Effector memory CD8-positive, alpha-beta T cell (primary cell): ENCODE results near the gene DPH6.
"Not testable (repeated sequence)": the region's sequence is repeated elsewhere in the genome, so short reads cannot be mapped to it uniquely, and the experiment has no call there.

Source experiments
- ATAC-seq: fragments of 150-1000 bp; cut with Tn5 transposase; replicated peaks from 2 replicates; pipeline ENCODE4 v1.10.0; 2021; ENCODE audit warnings: mild to moderate bottlenecking, moderate library complexity
- DNase-seq, 3 experiments: peaks; one replicate each; pipeline ENCODE4 v3.0.0; 2021
- H3K27ac Mint-ChIP-seq, 2 donors: one replicate each; pipeline ENCODE4 v1.8.0; 2022; ENCODE audit warnings: mild to moderate bottlenecking in 2 of 2, mixed read lengths in 2 of 2, moderate library complexity in 2 of 2
- H3K27me3 Mint-ChIP-seq, 2 donors: one replicate each; pipeline ENCODE4 v1.8.0; 2022; ENCODE audit warnings: mixed read lengths in 2 of 2
- H3K36me3 Mint-ChIP-seq: one replicate; pipeline ENCODE4 v1.8.0; 2022; ENCODE audit warnings: mild to moderate bottlenecking, moderate library complexity, mixed read lengths; ENCODE audit not compliant: insufficient read depth
- H3K4me1 Mint-ChIP-seq, 2 donors: one replicate each; pipeline ENCODE4 v1.8.0; 2022; ENCODE audit warnings: low read depth in 2 of 2, mixed read lengths in 2 of 2
- H3K4me3 Mint-ChIP-seq, 2 donors: one replicate each; pipeline ENCODE4 v1.8.0; 2022; ENCODE audit warnings: mild to moderate bottlenecking in 2 of 2, mixed read lengths in 2 of 2, moderate library complexity in 2 of 2
- H3K9me3 Mint-ChIP-seq, 2 donors: one replicate each; pipeline ENCODE4 v1.8.0; 2022; ENCODE audit warnings: mixed read lengths in 2 of 2

The DPH6 gene

GRCh38 chr15:35431281-35431680, 114.7 kb downstream of the DPH6 start:
- Mint-ChIP-seq H3K36me3 (peaks cover 3% of the 10 kb centered on the region), H3K27ac (no peak overlapping the region), H3K9me3 (no peaks in the 10 kb centered on the region), H3K27me3 (no peaks in the 10 kb centered on the region), H3K4me1 (no peaks in the 10 kb centered on the region), H3K4me3 (no peak overlapping the region)
- ATAC-seq (no peak), DNase-seq (no peak)

GRCh38 chr15:35430301-35430700, 115.7 kb downstream of the DPH6 start:
- H3K4me1 Mint-ChIP-seq: no peaks in the 10 kb centered on the region
- H3K36me3 Mint-ChIP-seq: peaks cover 3% of the 10 kb centered on the region
- no peak overlapping the region for H3K27ac Mint-ChIP-seq
- H3K4me3 Mint-ChIP-seq: no peak overlapping the region
- no peaks in the 10 kb centered on the region for H3K9me3 Mint-ChIP-seq
- no peak for DNase-seq
- no peak for ATAC-seq
- H3K27me3 Mint-ChIP-seq: no peaks in the 10 kb centered on the region

- DNase-seq (no peak), ATAC-seq (no peak)
- H3K9me3 Mint-ChIP-seq: no peaks in the 10 kb centered on the region
- H3K4me3 Mint-ChIP-seq: no peak overlapping the region
- H3K27ac Mint-ChIP-seq: no peak overlapping the region
- H3K4me1 Mint-ChIP-seq: no peaks in the 10 kb centered on the region
- H3K36me3 Mint-ChIP-seq: peaks cover 3% of the 10 kb centered on the region
- H3K27me3 Mint-ChIP-seq: no peaks in the 10 kb centered on the region
Observed at GRCh38 chr15:35427496-35427895, 118.5 kb downstream of the DPH6 start.

- DNase-seq (no peak), ATAC-seq (no peak)
- Mint-ChIP-seq H3K27ac (no peak overlapping the region), H3K9me3 (no peaks in the 10 kb centered on the region), H3K4me1 (no peaks in the 10 kb centered on the region), H3K36me3 (peaks cover 3% of the 10 kb centered on the region), H3K4me3 (no peak overlapping the region), H3K27me3 (no peaks in the 10 kb centered on the region)
Observed at GRCh38 chr15:35427091-35427490, 118.9 kb downstream of the DPH6 start.

- Mint-ChIP-seq H3K4me3 (no peak overlapping the region), H3K36me3 (no peaks in the 10 kb centered on the region), H3K27me3 (no peaks in the 10 kb centered on the region), H3K4me1 (no peaks in the 10 kb centered on the region), H3K9me3 (no peaks in the 10 kb centered on the region), H3K27ac (no peak overlapping the region)
- ATAC-seq (no peak), DNase-seq (no peak)
Observed at GRCh38 chr15:35410775-35411174, 135.2 kb downstream of the DPH6 start.

GRCh38 chr15:35399901-35400300, 146.1 kb downstream of the DPH6 start:
- Mint-ChIP-seq H3K36me3 (no peaks in the 10 kb centered on the region), H3K4me1 (no peaks in the 10 kb centered on the region), H3K9me3 (peaks cover 0 to 6% of the 10 kb centered on the region in 2 donors), H3K27ac (no peak overlapping the region), H3K27me3 (no peaks in the 10 kb centered on the region), H3K4me3 (no peak overlapping the region)
- DNase-seq: no peak
- no peak for ATAC-seq

- Mint-ChIP-seq H3K9me3 (peaks cover 0 to 6% of the 10 kb centered on the region in 2 donors), H3K27me3 (no peaks in the 10 kb centered on the region), H3K27ac (no peak overlapping the region), H3K36me3 (no peaks in the 10 kb centered on the region), H3K4me3 (no peak overlapping the region), H3K4me1 (no peaks in the 10 kb centered on the region)
- DNase-seq: no peak
- no peak for ATAC-seq
Observed at GRCh38 chr15:35397027-35397426, 148.9 kb downstream of the DPH6 start.

GRCh38 chr15:35394416-35394815, 151.5 kb downstream of the DPH6 start:
- no peak overlapping the region for H3K4me3 Mint-ChIP-seq
- no peak overlapping the region for H3K27ac Mint-ChIP-seq
- no peak for DNase-seq
- H3K9me3 Mint-ChIP-seq: peaks cover 5% of the 10 kb centered on the region in 2 donors
- no peaks in the 10 kb centered on the region for H3K4me1 Mint-ChIP-seq
- no peaks in the 10 kb centered on the region for H3K36me3 Mint-ChIP-seq
- no peak for ATAC-seq
- no peaks in the 10 kb centered on the region for H3K27me3 Mint-ChIP-seq

GRCh38 chr15:35393398-35393797, 152.6 kb downstream of the DPH6 start:
- Mint-ChIP-seq H3K27me3 (no peaks in the 10 kb centered on the region), H3K27ac (no peak overlapping the region), H3K9me3 (peaks cover 5 to 7% of the 10 kb centered on the region in 2 donors)

GRCh38 chr15:35391408-35391984, 154.5 kb downstream of the DPH6 start:
- H3K4me3 Mint-ChIP-seq, H3K36me3 Mint-ChIP-seq, DNase-seq, H3K27me3 Mint-ChIP-seq, H3K27ac Mint-ChIP-seq, H3K9me3 Mint-ChIP-seq, H3K4me1 Mint-ChIP-seq, ATAC-seq: not testable (repeated sequence)

More at GRCh38 chr15:35393398-35393797, 152.6 kb downstream of the DPH6 start:
- no peak for DNase-seq
- no peaks in the 10 kb centered on the region for H3K4me1 Mint-ChIP-seq
- H3K4me3 Mint-ChIP-seq: no peak overlapping the region
- ATAC-seq: no peak
- H3K36me3 Mint-ChIP-seq: no peaks in the 10 kb centered on the region

GRCh38 chr15:35383506-35383905, 162.5 kb downstream of the DPH6 start:
- H3K4me3 Mint-ChIP-seq: no peak overlapping the region
- no peak overlapping the region for H3K27ac Mint-ChIP-seq
- H3K27me3 Mint-ChIP-seq: no peaks in the 10 kb centered on the region
- no peaks in the 10 kb centered on the region for H3K36me3 Mint-ChIP-seq
- DNase-seq (no peak), ATAC-seq (no peak)
- H3K4me1 Mint-ChIP-seq: no peaks in the 10 kb centered on the region
- H3K9me3 Mint-ChIP-seq: no peaks in the 10 kb centered on the region

GRCh38 chr15:35381328-35381727, 164.6 kb downstream of the DPH6 start:
- ATAC-seq (no peak), DNase-seq (no peak)
- Mint-ChIP-seq H3K27ac (no peak overlapping the region), H3K4me1 (no peaks in the 10 kb centered on the region), H3K27me3 (no peaks in the 10 kb centered on the region), H3K9me3 (no peaks in the 10 kb centered on the region), H3K36me3 (no peaks in the 10 kb centered on the region), H3K4me3 (no peak overlapping the region)

GRCh38 chr15:35379972-35380371, 166.0 kb downstream of the DPH6 start:
- Mint-ChIP-seq H3K4me3 (no peak overlapping the region), H3K4me1 (no peaks in the 10 kb centered on the region), H3K27ac (no peak overlapping the region), H3K9me3 (no peaks in the 10 kb centered on the region), H3K27me3 (no peaks in the 10 kb centered on the region), H3K36me3 (no peaks in the 10 kb centered on the region)
- DNase-seq (no peak), ATAC-seq (no peak)

- not testable (repeated sequence) for ATAC-seq, DNase-seq, H3K27me3 Mint-ChIP-seq, H3K27ac Mint-ChIP-seq, H3K4me1 Mint-ChIP-seq, H3K9me3 Mint-ChIP-seq, H3K36me3 Mint-ChIP-seq, H3K4me3 Mint-ChIP-seq
Observed at GRCh38 chr15:35378454-35378853, 167.5 kb downstream of the DPH6 start.

- ATAC-seq (no peak), DNase-seq (no peak)
- no peaks in the 10 kb centered on the region for H3K4me1 Mint-ChIP-seq
- no peaks in the 10 kb centered on the region for H3K27me3 Mint-ChIP-seq
- no peaks in the 10 kb centered on the region for H3K9me3 Mint-ChIP-seq
- H3K4me3 Mint-ChIP-seq: no peak overlapping the region
- peaks cover 7% of the 10 kb centered on the region for H3K36me3 Mint-ChIP-seq
- H3K27ac Mint-ChIP-seq: no peak overlapping the region
Observed at GRCh38 chr15:35376707-35377106, 169.3 kb downstream of the DPH6 start.
